H9 (cell line): Measurements from ENCODE around the gene PRIM2. TPM values are rescaled to one million over a fixed set of nuclear protein-coding genes. Genes with fewer than 3 reads are reported as not detected.

ENCODE experiments used
- DNase-seq: peaks from one replicate; pipeline ENCODE4 v3.0.0-alpha.2; 2017
- H2AFZ ChIP-seq: one replicate; pipeline ENCODE4 v1.6.1; 2013; ENCODE audit warnings: mild to moderate bottlenecking, low read length, control low read depth, moderate library complexity
- H2AK5ac ChIP-seq: 2 replicates; pipeline ENCODE4 v1.6.1; 2013; ENCODE audit warnings: low read length, control low read depth, mixed read lengths; ENCODE audit not compliant: insufficient read length
- H2BK120ac ChIP-seq: one replicate; pipeline ENCODE4 v1.6.1; 2013; ENCODE audit warnings: low read depth, mild to moderate bottlenecking, low read length, control low read depth, inconsistent platforms; ENCODE audit not compliant: poor library complexity, severe bottlenecking
- H2BK12ac ChIP-seq: 2 replicates; pipeline ENCODE4 v1.6.1; 2013; ENCODE audit warnings: low read length, control low read depth, mixed read lengths, low read depth; ENCODE audit not compliant: insufficient read length
- H2BK15ac ChIP-seq: 2 replicates; pipeline ENCODE4 v1.6.1; 2013; ENCODE audit warnings: low read depth, low read length, control low read depth
- H2BK20ac ChIP-seq: one replicate; pipeline ENCODE4 v1.6.1; 2013; ENCODE audit warnings: low read depth, mild to moderate bottlenecking, low read length, control low read depth, inconsistent platforms; ENCODE audit not compliant: poor library complexity, severe bottlenecking
- H2BK5ac ChIP-seq: 2 replicates; pipeline ENCODE4 v1.6.1; 2013; ENCODE audit warnings: low read length, control low read depth, mixed read lengths; ENCODE audit not compliant: insufficient read length
- H3K14ac ChIP-seq: 2 replicates; pipeline ENCODE4 v1.6.1; 2013; ENCODE audit warnings: low read length, control low read depth; ENCODE audit not compliant: insufficient read depth
- H3K18ac ChIP-seq: 2 replicates; pipeline ENCODE4 v1.6.1; 2013; ENCODE audit warnings: low read depth, mild to moderate bottlenecking, mixed read lengths, low read length, control low read depth; ENCODE audit not compliant: insufficient read length
- H3K23ac ChIP-seq: 2 replicates; pipeline ENCODE4 v1.6.1; 2013; ENCODE audit warnings: low read length, control low read depth, mixed read lengths, low read depth; ENCODE audit not compliant: insufficient read length
- H3K23me2 ChIP-seq: 2 replicates; pipeline ENCODE4 v1.6.1; 2013; ENCODE audit warnings: low read depth, mild to moderate bottlenecking, mixed read lengths, low read length, control low read depth; ENCODE audit not compliant: insufficient read length, poor library complexity, severe bottlenecking
- H3K27ac ChIP-seq: 2 replicates; pipeline ENCODE4 v1.5.1; 2013; ENCODE audit warnings: low read length, control low read depth, mixed read lengths, low read depth; ENCODE audit not compliant: insufficient read length
- H3K27me3 ChIP-seq: 2 replicates; pipeline ENCODE4 v1.6.1; 2013; ENCODE audit warnings: low read length, control low read depth, inconsistent platforms; ENCODE audit not compliant: insufficient read depth
- H3K4ac ChIP-seq: 2 replicates; pipeline ENCODE4 v1.6.1; 2013; ENCODE audit warnings: low read depth, mild to moderate bottlenecking, control low read depth, inconsistent platforms, low read length, moderate library complexity
- H3K4me1 ChIP-seq: 2 replicates; pipeline ENCODE4 v1.6.1; 2013; ENCODE audit warnings: low read length, control low read depth, inconsistent platforms; ENCODE audit not compliant: insufficient read depth
- H3K4me2 ChIP-seq: 2 replicates; pipeline ENCODE4 v1.6.1; 2013; ENCODE audit warnings: low read length, control low read depth, mixed read lengths; ENCODE audit not compliant: insufficient read length, insufficient read depth
- H3K56ac ChIP-seq: 2 replicates; pipeline ENCODE4 v1.6.1; 2013; ENCODE audit warnings: low read depth, mild to moderate bottlenecking, mixed read lengths, low read length, control low read depth; ENCODE audit not compliant: insufficient read length
- H3K79me1 ChIP-seq: 2 replicates; pipeline ENCODE4 v1.6.1; 2013; ENCODE audit warnings: low read depth, mild to moderate bottlenecking, moderate library complexity, low read length, control low read depth, inconsistent platforms; ENCODE audit not compliant: insufficient read depth, poor library complexity, severe bottlenecking
- H3K79me2 ChIP-seq: 2 replicates; pipeline ENCODE4 v1.6.1; 2013; ENCODE audit warnings: low read length, control low read depth, inconsistent platforms; ENCODE audit not compliant: insufficient read depth
- H3K9ac ChIP-seq: 2 replicates; pipeline ENCODE4 v1.6.1; 2013; ENCODE audit warnings: low read length, control low read depth, mixed read lengths; ENCODE audit not compliant: insufficient read length; ENCODE audit errors: extremely low read depth
- H3K9me3 ChIP-seq: one replicate; pipeline ENCODE4 v1.6.1; 2013; ENCODE audit warnings: low read depth, low read length, inconsistent platforms; ENCODE audit not compliant: control insufficient read depth
- H3T11ph ChIP-seq: one replicate; pipeline ENCODE4 v1.6.1; 2013; ENCODE audit warnings: mild to moderate bottlenecking, low read length, control low read depth, inconsistent platforms
- H4K20me1 ChIP-seq: one replicate; pipeline ENCODE4 v1.6.1; 2013; ENCODE audit not compliant: control insufficient read depth, insufficient read length, insufficient read depth
- H4K5ac ChIP-seq: 2 replicates; pipeline ENCODE4 v1.6.1; 2013; ENCODE audit warnings: low read depth, mild to moderate bottlenecking, mixed read lengths, low read length, control low read depth; ENCODE audit not compliant: insufficient read length
- H4K8ac ChIP-seq: replicated peaks from 2 replicates; pipeline ENCODE4 v1.6.1; 2013; ENCODE audit warnings: low read length, control low read depth, mixed read lengths, low read depth; ENCODE audit not compliant: insufficient read length
- H4K91ac ChIP-seq: 2 replicates; pipeline ENCODE4 v1.6.1; 2013; ENCODE audit warnings: low read depth, mild to moderate bottlenecking, moderate library complexity, mixed read lengths, low read length, control low read depth; ENCODE audit not compliant: insufficient read length
- H3K27ac Mint-ChIP-seq, 3 experiments: 2 replicates in 2 of 3; 3 replicates in 1 of 3; pipeline ENCODE4 v1.8.0; 2020 to 2021; ENCODE audit warnings: mixed read lengths in 3 of 3, mild to moderate bottlenecking in 1 of 3, moderate library complexity in 1 of 3
- H3K27me3 Mint-ChIP-seq: 2 replicates; pipeline ENCODE4 v1.8.0; 2021; ENCODE audit warnings: low read depth, mild to moderate bottlenecking, moderate library complexity, mixed read lengths
- H3K36me3 Mint-ChIP-seq, 3 experiments: 2 replicates in 2 of 3; 3 replicates in 1 of 3; pipeline ENCODE4 v1.8.0; 2020 to 2021; ENCODE audit warnings: low read depth in 3 of 3, mixed read lengths in 3 of 3; ENCODE audit not compliant: insufficient read depth in 1 of 3
- H3K4me1 Mint-ChIP-seq, 2 experiments: 2 replicates each; pipeline ENCODE4 v1.8.0; 2020; ENCODE audit warnings: mixed read lengths in 2 of 2
- H3K4me3 Mint-ChIP-seq, 2 experiments: 2 replicates in 1 of 2; 3 replicates in 1 of 2; pipeline ENCODE4 v1.8.0; 2020 to 2021; ENCODE audit warnings: mild to moderate bottlenecking in 2 of 2, mixed read lengths in 2 of 2, moderate library complexity in 1 of 2
- H3K9me3 Mint-ChIP-seq, 2 experiments: 2 replicates in 1 of 2; 3 replicates in 1 of 2; pipeline ENCODE4 v1.8.0; 2020; ENCODE audit warnings: mild to moderate bottlenecking in 2 of 2, mixed read lengths in 2 of 2, moderate library complexity in 1 of 2
- CTCF ChIP-seq: fragments of 200-600 bp; sonication (generic); conservative IDR thresholded peaks from 3 replicates; pipeline ENCODE4 v1.8.0; 2021; ENCODE audit warnings: antibody characterized with exemption, mild to moderate bottlenecking
- WGBS: extraction: QIAGEN DNeasy Blood & Tissue Kit; methylation state at CpG from one replicate; pipeline ENCODE4 v1.1.7; 2013; ENCODE audit warnings: missing lambda C conversion rate, low lambda C conversion rate, mixed read lengths; ENCODE audit not compliant: insufficient read length; ENCODE audit errors: extremely low coverage; 5-methylcytosine and 5-hydroxymethylcytosine counted together
- long read RNA-seq: library from polyadenylated mRNA; unstranded; transcript quantifications from one replicate; pipeline ENCODE4 v2.0.0, GENCODE V29; 2020
- total RNA-seq: library from RNA; stranded (reverse); gene quantifications from 2 replicates; pipeline ENCODE4 v1.2.1, GENCODE V29; 2021

Gene PRIM2
- total RNA-seq = 43.0 and 44.3 TPM in 2 replicates
- long read RNA-seq, transcript PRIM2-207 (14 exons, 2,308 nt) = major isoform, 185 of 233 reads
- long read RNA-seq, transcript PRIM2-203 (7 exons, 2,197 nt) = minor isoform, 10 of 233 reads
- long read RNA-seq, partial matches to known transcripts = 6 of 233 reads
- long read RNA-seq, other reads (novel, unspliced or antisense) = 32 of 233 reads

- Histone ChIP-seq H3K27ac (no peak within 1 kb of the TSS), H2BK15ac (no peak within 1 kb of the TSS), H2BK20ac (no peak within 1 kb of the TSS), H4K8ac (no peak within 1 kb of the TSS), H2BK5ac (no peak within 1 kb of the TSS), H3K4me1 (no peaks in the 10 kb centered on the region), H3K9ac (peak within 1 kb of the TSS; percentile 94), H3K9me3 (no peaks in the 10 kb centered on the region), H4K20me1 (no peaks in the 10 kb centered on the region), H3K56ac (no peak within 1 kb of the TSS), H3K23me2 (peaks cover 4% of the 10 kb centered on the region), H3K4ac (no peak within 1 kb of the TSS), H3K14ac (no peak within 1 kb of the TSS), H3K4me2 (peak within 1 kb of the TSS; percentile 93), H3K27me3 (no peaks in the 10 kb centered on the region), H3T11ph (no peak within 1 kb of the TSS), H3K23ac (no peak within 1 kb of the TSS), H2AK5ac (no peak within 1 kb of the TSS), H3K18ac (no peak within 1 kb of the TSS), H2AFZ (peak within 1 kb of the TSS; percentile 45), H2BK120ac (no peak within 1 kb of the TSS), H2BK12ac (no peak within 1 kb of the TSS), H4K5ac (no peak within 1 kb of the TSS), H3K79me2 (peaks cover 13% of the 10 kb centered on the region; the same call in 1 of the 2 replicates), H4K91ac (no peak within 1 kb of the TSS), H3K79me1 (peaks cover 3% of the 10 kb centered on the region)
- Mint-ChIP-seq H3K36me3 (peaks cover 33 to 40% (median 39%) of the 10 kb centered on the region in 3 experiments), H3K4me1 (peaks cover 7 to 14% of the 10 kb centered on the region in 2 experiments), H3K27me3 (no peaks in the 10 kb centered on the region; the same call in 1 of the 2 replicates), H3K9me3 (no peaks in the 10 kb centered on the region; a peak in 1 of 5 replicates), H3K4me3 (peak within 1 kb of the TSS; percentile 98), H3K27ac (peak within 1 kb of the TSS; percentile 96 to 99 (median 97))
- DNase-seq = peak; percentile 89
- no peak for TF ChIP-seq CTCF
- WGBS = no CpG with 5 or more reads among the region's 27 CpGs
These were observed at the start of gene PRIM2 for GRCh38 chr6:57317060-57317943. PRIM2 (plus strand) TSS chr6:57317630; CDS start chr6:57318446, 816 bp downstream.
